Measurements from ENCODE around the gene CHORDC1.
"Not testable (repeated sequence)": the region's sequence is repeated elsewhere in the genome, so short reads cannot be mapped to it uniquely, and the experiment has no call there.

Gene CHORDC1

GRCh38 chr11:90192869-90193582 is 29.8 kb downstream of the CHORDC1 start:
- Histone ChIP-seq H3K4me3 (ENCODE audit: low read length in 2 of 2) (no peak overlapping the region), H3K9ac (ENCODE audit: low read depth in 1 of 2, low read length in 2 of 2) (no peak overlapping the region), H3K27me3 (ENCODE audit: control insufficient read depth in 2 of 2, insufficient read depth in 2 of 2, low read length in 2 of 2) (no peaks in the 10 kb centered on the region), H3K27ac (ENCODE audit: low read depth in 2 of 2, low read length in 2 of 2) (no peak overlapping the region), H3K36me3 (ENCODE audit: control insufficient read depth in 2 of 2, insufficient read depth in 2 of 2, low read length in 2 of 2) (peaks cover 2 to 6% of the 10 kb centered on the region in 2 donors), H3K4me1 (ENCODE audit: control insufficient read depth in 2 of 2, insufficient read depth in 2 of 2, low read length in 2 of 2) (no peaks in the 10 kb centered on the region), H3K9me3 (ENCODE audit: control insufficient read depth in 2 of 2, low read length in 2 of 2) (no peaks in the 10 kb centered on the region)

GRCh38 chr11:90189011-90189410 is 33.8 kb downstream of the CHORDC1 start:
- no peaks in the 10 kb centered on the region for H3K9me3 ChIP-seq (ENCODE audit: control insufficient read depth in 2 of 2, low read length in 2 of 2)
- no peaks in the 10 kb centered on the region for H3K36me3 ChIP-seq (ENCODE audit: control insufficient read depth in 2 of 2, insufficient read depth in 2 of 2, low read length in 2 of 2)
- no peak overlapping the region for H3K9ac ChIP-seq (ENCODE audit: low read depth in 1 of 2, low read length in 2 of 2)
- H3K27me3 ChIP-seq (ENCODE audit: control insufficient read depth in 2 of 2, insufficient read depth in 2 of 2, low read length in 2 of 2): no peaks in the 10 kb centered on the region
- no peaks in the 10 kb centered on the region for H3K4me1 ChIP-seq (ENCODE audit: control insufficient read depth in 2 of 2, insufficient read depth in 2 of 2, low read length in 2 of 2)
- no peak overlapping the region for H3K4me3 ChIP-seq (ENCODE audit: low read length in 2 of 2)
- H3K27ac ChIP-seq (ENCODE audit: low read depth in 2 of 2, low read length in 2 of 2): no peak overlapping the region

DNA sequence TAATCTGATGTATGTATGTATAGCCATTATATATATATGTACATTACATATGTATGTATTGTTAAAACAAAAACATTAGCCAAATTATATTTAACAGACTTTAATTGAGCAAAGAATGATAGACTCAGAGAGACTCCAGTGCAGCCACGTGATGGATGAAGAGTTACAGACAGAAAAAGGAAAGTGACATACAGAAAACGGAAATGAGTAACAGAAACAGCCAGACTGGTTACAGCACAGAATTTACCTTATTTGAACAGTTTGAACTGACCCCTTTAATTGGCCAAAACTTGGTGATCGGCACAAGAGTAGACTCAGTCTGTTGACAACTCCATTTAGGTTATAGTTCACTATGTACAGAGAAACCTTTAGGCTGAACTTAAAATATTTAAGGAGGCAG is 35.0 kb downstream of the CHORDC1 start:
- Histone ChIP-seq H3K9ac (ENCODE audit: low read depth in 1 of 2, low read length in 2 of 2) (no peak overlapping the region), H3K4me3 (ENCODE audit: low read length in 2 of 2) (no peak overlapping the region), H3K27me3 (ENCODE audit: control insufficient read depth in 2 of 2, insufficient read depth in 2 of 2, low read length in 2 of 2) (no peaks in the 10 kb centered on the region), H3K36me3 (ENCODE audit: control insufficient read depth in 2 of 2, insufficient read depth in 2 of 2, low read length in 2 of 2) (no peaks in the 10 kb centered on the region), H3K4me1 (ENCODE audit: control insufficient read depth in 2 of 2, insufficient read depth in 2 of 2, low read length in 2 of 2) (no peaks in the 10 kb centered on the region), H3K27ac (ENCODE audit: low read depth in 2 of 2, low read length in 2 of 2) (no peak overlapping the region), H3K9me3 (ENCODE audit: control insufficient read depth in 2 of 2, low read length in 2 of 2) (no peaks in the 10 kb centered on the region)

DNA sequence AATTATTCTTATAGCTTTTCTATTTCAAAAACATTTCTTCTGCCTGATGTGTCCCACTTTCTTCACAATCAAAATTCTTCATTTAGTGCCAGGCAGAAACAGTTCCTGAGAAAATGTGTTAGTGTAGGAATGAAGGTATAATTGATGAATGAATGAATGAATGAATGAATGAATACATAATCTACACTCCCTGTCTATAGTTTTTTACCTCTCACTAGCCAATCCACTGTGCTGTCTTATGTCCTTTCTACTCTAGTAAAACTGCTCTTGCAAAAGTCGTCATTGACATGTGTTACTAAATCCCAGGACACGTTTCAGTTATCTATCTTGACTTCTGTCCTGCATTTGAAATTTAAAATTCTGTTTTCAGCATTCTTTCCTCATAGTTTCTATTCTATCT is 42.9 kb downstream of the CHORDC1 start:
- Histone ChIP-seq H3K4me1 (ENCODE audit: control insufficient read depth in 2 of 2, insufficient read depth in 2 of 2, low read length in 2 of 2) (no peaks in the 10 kb centered on the region), H3K4me3 (ENCODE audit: low read length in 2 of 2) (no peak overlapping the region), H3K36me3 (ENCODE audit: control insufficient read depth in 2 of 2, insufficient read depth in 2 of 2, low read length in 2 of 2) (no peaks in the 10 kb centered on the region), H3K27ac (ENCODE audit: low read depth in 2 of 2, low read length in 2 of 2) (no peak overlapping the region), H3K9me3 (ENCODE audit: control insufficient read depth in 2 of 2, low read length in 2 of 2) (no peaks in the 10 kb centered on the region), H3K27me3 (ENCODE audit: control insufficient read depth in 2 of 2, insufficient read depth in 2 of 2, low read length in 2 of 2) (no peaks in the 10 kb centered on the region), H3K9ac (ENCODE audit: low read depth in 1 of 2, low read length in 2 of 2) (no peak overlapping the region)

DNA sequence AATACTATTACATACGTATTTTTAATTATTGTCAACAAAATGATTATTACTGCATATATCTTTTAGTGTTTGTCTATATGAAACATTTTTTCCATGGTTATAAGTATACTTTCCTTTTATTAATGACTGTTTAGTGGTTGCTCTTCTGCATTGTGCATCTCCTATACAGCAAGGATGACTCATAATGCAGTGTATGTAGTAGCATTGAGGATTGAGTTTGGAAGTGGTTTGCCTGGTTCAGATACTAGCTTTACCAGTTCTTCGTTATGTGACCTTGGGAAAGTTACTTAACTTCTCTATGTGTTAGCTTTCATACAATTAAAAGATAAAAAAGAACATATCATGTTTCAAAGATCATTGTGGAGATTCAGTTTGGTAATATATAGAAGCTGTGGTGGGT is 44.1 kb downstream of the CHORDC1 start:
- no peaks in the 10 kb centered on the region for H3K9me3 ChIP-seq (ENCODE audit: control insufficient read depth in 2 of 2, low read length in 2 of 2)
- no peaks in the 10 kb centered on the region for H3K27me3 ChIP-seq (ENCODE audit: control insufficient read depth in 2 of 2, insufficient read depth in 2 of 2, low read length in 2 of 2)
- no peaks in the 10 kb centered on the region for H3K4me1 ChIP-seq (ENCODE audit: control insufficient read depth in 2 of 2, insufficient read depth in 2 of 2, low read length in 2 of 2)
- H3K36me3 ChIP-seq (ENCODE audit: control insufficient read depth in 2 of 2, insufficient read depth in 2 of 2, low read length in 2 of 2): no peaks in the 10 kb centered on the region
- no peak overlapping the region for H3K4me3 ChIP-seq (ENCODE audit: low read length in 2 of 2)
- H3K9ac ChIP-seq (ENCODE audit: low read depth in 1 of 2, low read length in 2 of 2): no peak overlapping the region
- no peak overlapping the region for H3K27ac ChIP-seq (ENCODE audit: low read depth in 2 of 2, low read length in 2 of 2)

- Histone ChIP-seq H3K36me3 (ENCODE audit: control insufficient read depth in 2 of 2, insufficient read depth in 2 of 2, low read length in 2 of 2) (no peaks in the 10 kb centered on the region), H3K4me3 (ENCODE audit: low read length in 2 of 2) (no peak overlapping the region), H3K4me1 (ENCODE audit: control insufficient read depth in 2 of 2, insufficient read depth in 2 of 2, low read length in 2 of 2) (no peaks in the 10 kb centered on the region), H3K9ac (ENCODE audit: low read depth in 1 of 2, low read length in 2 of 2) (no peak overlapping the region), H3K27ac (ENCODE audit: low read depth in 2 of 2, low read length in 2 of 2) (no peak overlapping the region), H3K27me3 (ENCODE audit: control insufficient read depth in 2 of 2, insufficient read depth in 2 of 2, low read length in 2 of 2) (no peaks in the 10 kb centered on the region), H3K9me3 (ENCODE audit: control insufficient read depth in 2 of 2, low read length in 2 of 2) (no peaks in the 10 kb centered on the region)
Measured at GRCh38 chr11:90176069-90176468, 46.8 kb downstream of the CHORDC1 start.

DNA sequence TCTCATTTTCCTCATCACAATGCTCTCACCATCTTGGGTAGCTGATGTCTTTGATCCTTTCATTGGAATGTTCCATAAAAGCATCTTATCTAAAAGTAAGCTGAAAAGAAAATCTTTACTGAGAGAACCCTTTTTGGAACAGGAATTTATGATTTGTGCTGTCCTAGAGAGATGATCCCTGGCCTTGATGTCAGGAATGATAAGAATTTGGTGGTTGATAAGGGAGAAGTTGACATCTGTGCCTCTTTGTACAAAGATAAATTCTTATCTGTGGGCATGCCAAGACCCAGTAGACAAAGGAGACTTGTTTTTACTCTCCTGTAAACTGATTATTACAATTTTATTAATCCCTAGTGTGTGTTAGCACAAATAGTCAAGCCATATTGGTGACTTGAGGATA is 51.5 kb downstream of the CHORDC1 start:
- Histone ChIP-seq H3K4me3 (ENCODE audit: low read length in 2 of 2) (no peak overlapping the region), H3K9ac (ENCODE audit: low read depth in 1 of 2, low read length in 2 of 2) (no peak overlapping the region), H3K27ac (ENCODE audit: low read depth in 2 of 2, low read length in 2 of 2) (no peak overlapping the region), H3K27me3 (ENCODE audit: control insufficient read depth in 2 of 2, insufficient read depth in 2 of 2, low read length in 2 of 2) (no peaks in the 10 kb centered on the region), H3K9me3 (ENCODE audit: control insufficient read depth in 2 of 2, low read length in 2 of 2) (no peaks in the 10 kb centered on the region), H3K4me1 (ENCODE audit: control insufficient read depth in 2 of 2, insufficient read depth in 2 of 2, low read length in 2 of 2) (no peaks in the 10 kb centered on the region), H3K36me3 (ENCODE audit: control insufficient read depth in 2 of 2, insufficient read depth in 2 of 2, low read length in 2 of 2) (no peaks in the 10 kb centered on the region)

DNA sequence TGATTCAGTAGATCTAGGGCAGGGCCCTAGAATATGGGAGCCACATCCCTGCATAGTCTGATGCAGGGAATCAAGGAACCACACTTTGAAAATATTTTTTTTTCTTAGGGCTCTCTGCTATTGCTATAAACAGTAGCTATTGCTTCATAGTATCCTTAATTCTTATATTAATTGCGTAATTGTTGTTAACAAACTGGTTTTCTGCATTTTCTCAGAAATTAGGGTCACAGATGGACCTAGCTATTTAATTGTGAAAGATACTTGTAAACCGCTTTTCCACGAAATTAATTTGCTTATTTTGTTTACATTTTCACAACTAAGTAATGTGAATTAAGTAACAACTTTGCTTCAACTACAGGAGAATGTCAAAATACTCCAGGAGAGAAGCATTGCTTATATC is 54.3 kb downstream of the CHORDC1 start:
- Histone ChIP-seq H3K9me3 (ENCODE audit: control insufficient read depth in 2 of 2, low read length in 2 of 2) (no peaks in the 10 kb centered on the region), H3K27ac (ENCODE audit: low read depth in 2 of 2, low read length in 2 of 2) (no peak overlapping the region), H3K4me3 (ENCODE audit: low read length in 2 of 2) (no peak overlapping the region), H3K4me1 (ENCODE audit: control insufficient read depth in 2 of 2, insufficient read depth in 2 of 2, low read length in 2 of 2) (no peaks in the 10 kb centered on the region), H3K36me3 (ENCODE audit: control insufficient read depth in 2 of 2, insufficient read depth in 2 of 2, low read length in 2 of 2) (no peaks in the 10 kb centered on the region), H3K9ac (ENCODE audit: low read depth in 1 of 2, low read length in 2 of 2) (no peak overlapping the region), H3K27me3 (ENCODE audit: control insufficient read depth in 2 of 2, insufficient read depth in 2 of 2, low read length in 2 of 2) (no peaks in the 10 kb centered on the region)

- not testable (repeated sequence) for H3K9me3 ChIP-seq (ENCODE audit: control insufficient read depth in 2 of 2, low read length in 2 of 2); H3K27ac ChIP-seq (ENCODE audit: low read depth in 2 of 2, low read length in 2 of 2); H3K4me3 ChIP-seq (ENCODE audit: low read length in 2 of 2); H3K27me3 ChIP-seq (ENCODE audit: control insufficient read depth in 2 of 2, insufficient read depth in 2 of 2, low read length in 2 of 2); H3K36me3 ChIP-seq (ENCODE audit: control insufficient read depth in 2 of 2, insufficient read depth in 2 of 2, low read length in 2 of 2); H3K4me1 ChIP-seq (ENCODE audit: control insufficient read depth in 2 of 2, insufficient read depth in 2 of 2, low read length in 2 of 2); H3K9ac ChIP-seq (ENCODE audit: low read depth in 1 of 2, low read length in 2 of 2)
Measured at GRCh38 chr11:90167704-90168103, 55.1 kb downstream of the CHORDC1 start.

DNA sequence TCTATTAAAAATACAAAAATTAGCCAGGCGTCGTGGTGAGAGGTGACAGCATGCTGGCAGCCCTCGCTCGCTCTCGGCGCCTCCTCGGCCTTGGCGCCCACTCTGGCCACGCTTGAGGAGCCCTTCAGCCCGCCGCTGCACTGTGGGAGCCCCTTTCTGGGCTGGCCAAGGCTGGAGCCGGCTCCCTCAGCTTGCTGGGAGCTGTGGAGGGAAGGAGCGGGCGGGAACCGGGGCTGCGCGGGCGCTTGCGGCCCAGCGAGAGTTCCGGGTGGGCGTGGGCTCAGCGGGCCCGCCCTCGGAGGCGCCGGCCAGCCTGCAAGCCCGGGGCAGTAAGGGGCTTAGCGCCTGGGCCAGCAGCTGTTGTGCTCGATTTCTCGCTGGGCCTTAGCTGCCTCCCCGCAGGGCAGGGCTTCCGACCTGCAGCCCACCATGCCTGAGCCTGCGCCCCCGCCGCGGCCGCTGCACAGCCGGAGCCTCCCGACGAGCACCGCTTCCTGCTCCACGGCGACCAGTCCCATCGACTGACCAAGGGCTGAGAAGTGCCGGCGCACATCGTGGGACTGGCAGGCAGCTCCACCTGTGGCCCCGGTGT is 55.8 kb downstream of the CHORDC1 start:
- not testable (repeated sequence) for H3K4me1 ChIP-seq (ENCODE audit: control insufficient read depth in 2 of 2, insufficient read depth in 2 of 2, low read length in 2 of 2); H3K36me3 ChIP-seq (ENCODE audit: control insufficient read depth in 2 of 2, insufficient read depth in 2 of 2, low read length in 2 of 2); H3K4me3 ChIP-seq (ENCODE audit: low read length in 2 of 2); H3K9ac ChIP-seq (ENCODE audit: low read depth in 1 of 2, low read length in 2 of 2); H3K27me3 ChIP-seq (ENCODE audit: control insufficient read depth in 2 of 2, insufficient read depth in 2 of 2, low read length in 2 of 2); H3K9me3 ChIP-seq (ENCODE audit: control insufficient read depth in 2 of 2, low read length in 2 of 2); H3K27ac ChIP-seq (ENCODE audit: low read depth in 2 of 2, low read length in 2 of 2)

Data from mucosa of rectum (tissue), 2 donors.